T-helper 2 cell treated with Interferon-gamma antibody and Interleukin-4, amounts not matched to agents 100 ng/mL and 5 ng/mL, for 36 hours (primary cell): ENCODE measurements around the gene BRMS1L. TPM values are rescaled to one million over a fixed set of nuclear protein-coding genes. Genes with fewer than 3 reads are reported as not detected.
"Not testable (repeated sequence)": the region's sequence is repeated elsewhere in the genome, so short reads cannot be mapped to it uniquely, and the experiment has no call there.

Experiments
- intact Hi-C: fragments of 100-400 bp; cut with micrococcal nuclease; formaldehyde crosslinking; loops from one replicate; pipeline ENCODE4 v1.15.1; 2023
- total RNA-seq: library from RNA; stranded (reverse); gene quantifications from 2 replicates; pipeline ENCODE4 v1.2.3, GENCODE V29; 2022

The BRMS1L gene, protein sequence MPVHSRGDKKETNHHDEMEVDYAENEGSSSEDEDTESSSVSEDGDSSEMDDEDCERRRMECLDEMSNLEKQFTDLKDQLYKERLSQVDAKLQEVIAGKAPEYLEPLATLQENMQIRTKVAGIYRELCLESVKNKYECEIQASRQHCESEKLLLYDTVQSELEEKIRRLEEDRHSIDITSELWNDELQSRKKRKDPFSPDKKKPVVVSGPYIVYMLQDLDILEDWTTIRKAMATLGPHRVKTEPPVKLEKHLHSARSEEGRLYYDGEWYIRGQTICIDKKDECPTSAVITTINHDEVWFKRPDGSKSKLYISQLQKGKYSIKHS
- total RNA-seq: 4.7 and 5.9 TPM in 2 replicates

DNA sequence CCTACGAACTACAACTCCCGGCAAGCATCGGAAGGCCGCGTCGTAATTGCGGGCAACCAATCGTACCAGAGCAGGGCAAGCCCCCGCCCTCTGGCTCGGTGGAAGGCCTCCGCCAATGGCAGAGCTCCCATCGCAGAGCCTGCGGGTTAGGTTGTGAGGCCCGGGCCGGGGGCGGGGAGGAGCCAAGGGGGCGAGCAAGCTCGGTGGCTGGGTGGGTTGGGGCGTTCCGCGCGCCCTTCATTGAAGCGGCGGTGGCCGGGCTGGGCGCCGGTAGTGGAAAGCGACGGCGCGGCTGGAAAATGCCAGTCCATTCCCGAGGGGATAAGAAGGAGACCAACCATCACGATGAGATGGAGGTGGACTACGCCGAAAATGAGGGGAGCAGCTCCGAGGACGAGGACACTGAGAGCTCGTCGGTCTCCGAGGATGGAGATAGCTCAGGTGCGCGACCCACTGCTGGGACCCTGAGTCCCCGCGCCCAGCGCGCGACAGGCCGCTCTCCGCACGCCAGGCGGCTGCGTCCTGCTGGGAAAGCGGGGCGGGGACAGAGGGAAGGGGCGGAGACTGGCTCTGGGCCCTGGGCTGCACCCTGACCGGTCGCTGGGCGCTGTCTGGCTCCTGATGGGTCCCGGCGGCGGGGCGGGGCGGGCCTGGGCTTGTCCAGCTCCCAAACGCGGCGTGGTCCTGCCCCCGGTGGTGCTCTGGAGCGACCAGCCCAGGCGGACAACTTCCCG lies at the start of gene BRMS1L:
Gene BRMS1L, plus strand, starts transcription at position 121 of the 734 bp plus-strand sequence. Its CDS starts 179 bp downstream, at position 300.
- intact Hi-C loops: loop anchor here (1.0 to 10.0 kb wide), 8 partner anchors 12 to 1364 kb away; partner anchors contain the start of genes BAZ1A, MBIP, PSMA6 and RALGAPA1

DNA sequence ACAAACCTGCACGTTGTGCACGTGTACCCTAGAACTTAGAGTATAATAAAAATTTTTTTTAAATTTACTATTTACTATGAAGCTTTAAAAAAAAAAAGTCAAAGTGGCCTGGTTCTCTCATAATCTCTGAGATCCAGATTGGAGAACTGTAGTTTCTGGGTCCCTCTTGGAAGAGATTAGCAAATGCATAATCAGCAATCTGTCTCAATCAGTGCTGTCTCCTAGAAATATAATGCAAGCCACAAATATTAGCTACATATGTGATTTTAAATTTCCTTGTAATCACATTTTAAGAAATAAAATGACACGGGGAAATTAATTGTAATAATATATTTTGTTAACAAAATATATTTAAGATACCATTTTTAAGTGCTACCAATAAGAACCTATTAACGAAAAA lies 49.3 kb upstream of the BRMS1L start:
- intact Hi-C loops: no loop called here

DNA sequence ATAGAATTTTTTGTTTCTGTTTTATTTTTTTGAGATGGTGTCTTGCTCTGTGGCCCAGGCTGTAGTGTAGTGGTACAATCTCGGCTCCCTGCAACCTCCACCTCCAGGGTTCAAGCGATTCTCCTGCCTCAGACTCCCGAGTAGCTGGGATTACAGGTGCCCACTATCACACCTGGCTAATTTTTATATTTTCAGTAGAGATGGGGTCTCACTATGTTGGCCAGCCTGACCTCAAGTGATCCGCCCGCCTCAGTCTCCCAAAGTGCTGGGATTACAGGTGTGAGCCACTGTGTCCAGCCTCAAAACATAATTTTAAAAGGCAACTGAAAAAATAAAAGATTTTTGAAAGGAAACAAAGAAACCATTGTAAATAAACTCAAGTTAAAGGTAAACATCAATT lies 48.6 kb upstream of the BRMS1L start:
- intact Hi-C loops: not testable (repeated sequence)

DNA sequence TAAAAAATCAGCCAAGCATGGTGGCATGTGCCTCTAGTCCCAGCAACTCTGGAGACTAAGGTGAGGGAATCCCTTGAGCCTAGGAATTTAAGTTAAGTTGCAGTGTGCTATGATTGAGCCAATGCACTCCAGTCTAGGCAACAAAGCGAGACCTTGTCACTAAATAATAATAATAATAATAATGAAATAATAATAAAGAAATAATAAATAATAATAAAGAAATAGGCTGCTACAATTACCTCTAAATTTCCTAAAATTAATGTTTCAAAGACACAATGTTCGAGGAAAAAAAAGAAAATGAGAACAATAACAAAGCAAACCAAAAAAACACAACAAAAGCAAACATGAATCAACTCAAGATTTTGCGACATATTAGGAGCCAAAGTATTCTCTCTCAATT lies 46.8 kb upstream of the BRMS1L start:
- intact Hi-C loops: no loop called here

DNA sequence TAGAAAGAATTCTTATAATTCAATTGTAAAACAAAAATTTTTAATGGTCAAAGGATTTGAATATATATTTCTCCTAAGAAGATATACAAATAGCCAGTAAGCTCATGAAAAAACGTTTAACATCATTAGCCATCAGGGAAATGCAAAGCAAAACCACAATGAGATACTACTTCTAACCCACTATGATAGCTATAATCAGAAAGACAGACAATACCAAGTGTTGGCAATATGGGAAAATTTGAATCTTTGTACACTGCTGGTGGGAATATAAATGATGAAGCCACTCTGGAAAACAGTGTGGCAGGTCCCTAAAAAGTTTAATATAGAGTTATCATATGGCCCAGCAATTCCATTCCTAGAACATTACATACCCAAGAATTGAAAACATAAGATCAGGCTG lies 42.4 kb upstream of the BRMS1L start:
- intact Hi-C loops: no loop called here

DNA sequence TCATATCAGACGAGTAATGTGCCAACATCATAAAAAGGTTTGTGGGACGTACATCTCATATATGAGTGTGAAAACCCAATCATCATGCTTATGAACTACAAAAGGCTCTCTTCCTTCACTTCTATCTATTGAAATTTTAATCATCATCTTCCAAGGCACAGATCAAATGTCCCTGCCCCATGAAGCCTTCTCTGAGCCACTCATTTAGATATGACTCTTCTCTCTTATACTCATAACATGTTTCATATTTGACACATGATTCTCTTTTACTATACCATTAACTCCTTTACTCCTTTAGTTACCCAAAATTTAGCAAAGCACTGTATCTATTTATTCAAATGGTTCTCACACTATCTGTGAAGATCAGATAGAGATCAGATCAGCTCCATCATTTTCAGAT lies 39.3 kb upstream of the BRMS1L start:
- intact Hi-C loops: no loop called here

DNA sequence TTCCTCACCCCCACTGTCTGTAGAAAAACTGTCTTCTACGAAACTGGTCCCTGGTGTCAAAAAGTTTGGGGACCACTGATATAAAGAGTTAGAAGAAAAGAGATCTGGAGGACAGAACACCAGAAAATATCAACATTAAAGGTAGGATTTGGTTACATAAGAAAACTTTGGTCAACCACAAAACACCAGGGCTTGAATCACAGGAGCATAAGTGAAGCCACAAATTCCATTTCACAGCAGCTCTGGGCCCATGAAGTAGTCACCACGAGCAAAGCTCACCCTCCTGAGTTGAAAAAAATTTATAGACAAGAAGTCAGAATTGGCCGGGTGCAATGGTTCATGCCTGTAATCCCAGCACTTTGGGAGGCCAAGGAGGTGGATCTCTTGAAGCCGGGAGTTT lies 36.5 kb upstream of the BRMS1L start:
- intact Hi-C loops: no loop called here

DNA sequence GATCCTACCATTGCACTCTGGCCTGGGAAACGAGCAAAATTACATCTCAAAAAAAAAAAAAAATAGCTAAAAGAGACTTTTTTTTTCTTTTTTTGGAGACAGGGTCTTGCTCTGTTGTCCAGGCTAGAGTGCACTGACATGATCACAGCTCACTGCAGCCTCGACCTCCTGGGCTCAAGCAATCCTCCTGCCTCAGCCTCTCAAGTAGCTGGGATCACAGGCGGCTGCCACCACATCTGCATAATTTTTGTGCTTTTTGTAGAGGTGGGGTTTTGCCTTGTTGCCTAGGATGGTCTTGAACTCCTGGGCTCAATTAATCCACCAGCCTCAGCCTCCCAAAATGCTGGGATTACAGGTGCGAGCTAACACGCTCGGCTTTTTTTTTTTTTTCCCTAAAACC lies 28.3 kb upstream of the BRMS1L start:
- intact Hi-C loops: no loop called here

DNA sequence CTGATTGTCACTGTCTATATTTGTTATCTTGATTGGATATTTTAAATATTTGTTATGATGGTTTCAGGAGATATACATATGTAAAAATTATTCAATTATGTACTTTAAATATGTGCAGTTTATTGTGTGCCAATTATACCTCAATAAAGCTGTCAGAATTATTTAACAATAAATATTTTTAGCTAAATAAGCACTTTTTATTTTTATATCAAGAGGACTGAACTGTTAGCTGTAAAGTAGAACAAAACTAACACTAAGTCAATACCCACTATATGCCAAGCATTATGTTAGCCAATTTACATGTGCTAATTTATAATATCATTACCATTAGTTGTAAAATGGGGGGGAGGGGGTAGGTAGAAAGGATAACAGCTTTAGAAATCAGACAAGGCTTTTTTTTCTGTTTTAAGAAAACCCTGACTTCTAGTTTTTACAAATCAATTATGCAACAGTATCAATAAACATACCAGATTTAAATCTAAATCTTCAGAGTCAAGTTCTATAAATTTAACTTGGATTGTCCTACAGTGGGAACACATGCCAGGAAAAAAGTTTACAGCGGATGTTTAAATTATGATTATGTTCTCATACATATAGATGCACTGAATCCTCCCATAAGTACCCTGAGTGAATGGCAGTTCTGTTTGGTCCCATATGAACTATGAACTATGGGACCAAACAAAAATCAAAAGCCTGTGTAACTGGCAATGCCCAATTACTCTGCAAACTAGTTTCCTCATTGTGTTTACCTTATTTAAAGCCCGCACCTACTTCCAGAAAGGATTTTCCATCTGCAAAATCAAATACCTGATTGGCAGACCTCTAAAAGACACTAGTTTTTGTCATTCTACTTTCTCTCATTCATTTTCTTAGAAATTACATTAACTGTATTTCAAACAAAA lies 19.9 kb upstream of the BRMS1L start:
- intact Hi-C loops: loop anchor here (5.0 to 10.0 kb wide), 5 partner anchors 64 to 1344 kb away; partner anchors contain the start of genes FAM177A1, MBIP and SPTSSA

DNA sequence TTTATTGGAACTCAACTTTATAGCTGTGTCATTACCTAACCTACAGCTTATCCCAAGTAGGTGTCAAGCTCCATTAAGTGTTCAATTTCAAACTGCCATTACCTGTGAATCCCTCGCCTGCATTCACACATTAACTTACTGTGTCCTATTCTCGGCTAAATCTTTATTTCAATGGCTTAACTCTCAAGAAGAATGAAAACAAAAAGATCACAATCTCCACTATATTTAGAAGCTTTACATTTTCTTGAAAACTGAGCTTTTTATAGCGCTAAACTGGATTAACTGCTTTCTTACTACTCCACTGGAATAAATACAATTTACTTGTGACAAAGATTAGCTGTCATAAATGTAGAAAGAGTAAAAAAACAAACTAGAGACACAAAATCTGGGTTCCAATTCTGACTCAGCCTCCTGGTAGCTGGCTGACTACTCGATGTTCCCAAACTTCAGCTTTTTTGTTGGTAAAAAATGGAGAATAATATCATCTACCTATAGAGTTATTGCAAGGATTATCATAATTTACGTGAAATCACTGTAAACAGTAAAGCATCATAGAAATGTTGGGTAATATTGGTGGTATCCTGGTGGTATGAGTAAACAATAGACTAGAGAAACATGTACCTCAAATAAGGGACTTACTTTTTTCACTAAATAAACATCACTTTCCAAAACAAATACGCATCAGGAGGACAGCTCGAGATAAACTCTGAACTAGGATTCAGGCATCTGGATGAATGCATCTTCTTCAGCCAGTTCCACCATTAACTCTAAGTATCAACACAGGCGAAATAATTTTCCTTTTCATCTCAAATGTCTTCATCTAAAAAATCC lies 18.8 kb upstream of the BRMS1L start:
- intact Hi-C loops: loop anchor here (5.0 to 10.0 kb wide), 5 partner anchors 65 to 1345 kb away; partner anchors contain the start of genes FAM177A1, MBIP and SPTSSA

DNA sequence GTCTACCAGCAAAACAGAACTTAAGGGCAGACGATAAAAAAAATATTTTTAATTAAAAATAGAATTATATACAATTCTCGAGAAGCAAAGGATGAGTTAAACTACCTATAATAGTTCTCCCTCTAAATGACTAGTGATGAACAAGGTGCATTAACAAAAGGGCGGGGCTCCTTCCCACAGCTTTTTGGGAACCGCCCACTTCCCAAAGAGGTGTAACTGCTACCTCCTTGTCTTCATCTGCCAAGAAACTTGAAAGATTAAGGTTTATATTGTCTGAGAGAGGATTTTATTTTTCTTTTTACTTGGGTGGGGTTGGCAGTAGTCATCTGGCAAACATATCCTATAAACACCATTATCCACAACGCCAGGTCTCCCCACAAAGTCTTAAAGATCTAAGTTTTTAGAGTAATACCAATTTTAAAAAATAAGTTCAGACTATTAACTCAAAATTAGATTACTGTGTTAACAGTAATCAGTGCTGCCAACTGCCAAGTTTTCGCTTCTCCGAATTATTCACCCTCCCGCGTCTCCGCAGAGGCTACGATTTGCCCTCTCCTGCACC lies 18.0 kb upstream of the BRMS1L start:
- intact Hi-C loops: loop anchor here (2.0 to 10.0 kb wide), 6 partner anchors 66 to 1346 kb away; partner anchors contain the start of genes FAM177A1, MBIP and SPTSSA

DNA sequence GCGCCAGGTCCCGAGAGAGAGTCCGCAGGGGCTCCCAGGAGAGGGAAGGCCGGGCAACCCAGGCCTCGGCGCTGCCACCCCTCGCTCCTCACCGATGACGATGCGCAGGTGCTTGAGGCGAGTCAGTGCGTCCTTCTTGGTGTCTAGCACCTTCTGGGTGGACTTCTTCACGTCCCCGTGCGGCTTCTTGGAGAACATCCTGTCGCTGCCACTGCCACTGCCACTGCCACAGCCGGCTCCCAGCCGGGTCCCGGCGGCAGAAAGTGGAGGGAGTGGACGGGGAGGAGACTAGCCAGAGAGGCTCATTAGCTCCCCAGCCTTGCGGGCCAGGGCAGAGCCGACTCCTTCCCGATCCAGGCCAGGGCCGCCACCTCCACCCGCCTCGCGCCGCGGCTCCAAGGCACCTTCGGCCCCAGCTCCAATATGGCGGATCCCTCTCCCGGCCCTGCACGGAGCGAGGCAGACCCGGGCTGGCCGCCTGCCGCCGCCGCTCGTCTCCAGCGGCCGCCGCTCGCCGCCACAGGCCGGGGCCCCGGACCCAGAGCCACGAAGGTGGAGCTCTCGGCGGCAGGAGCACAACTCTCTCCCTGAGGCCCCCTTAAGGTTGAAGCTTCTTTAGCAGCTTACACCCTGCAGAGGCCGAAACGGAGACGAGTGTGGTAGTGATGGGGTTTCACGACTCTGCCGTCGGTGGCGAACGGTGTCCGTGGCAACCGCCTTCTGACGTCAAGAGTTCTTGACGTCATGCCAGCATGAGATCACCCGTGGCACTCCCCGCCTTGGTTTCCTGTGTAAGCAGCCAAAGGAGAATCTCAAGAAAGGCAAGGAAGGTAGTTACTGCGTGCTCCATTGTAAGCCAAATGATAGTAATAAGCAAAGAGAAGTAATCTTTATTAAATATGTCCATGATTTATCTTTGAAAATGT lies 17.2 kb upstream of the BRMS1L start, which contains the start of gene RALGAPA1:
Gene RALGAPA1, minus strand, starts transcription at position 658 of the 926 bp plus-strand sequence. Its CDS starts 460 bp downstream, at position 198.
- intact Hi-C loops: loop anchor here (1.0 to 10.0 kb wide), 10 partner anchors 17 to 1347 kb away; partner anchors contain the start of genes BRMS1L, FAM177A1, MBIP and PRORP

DNA sequence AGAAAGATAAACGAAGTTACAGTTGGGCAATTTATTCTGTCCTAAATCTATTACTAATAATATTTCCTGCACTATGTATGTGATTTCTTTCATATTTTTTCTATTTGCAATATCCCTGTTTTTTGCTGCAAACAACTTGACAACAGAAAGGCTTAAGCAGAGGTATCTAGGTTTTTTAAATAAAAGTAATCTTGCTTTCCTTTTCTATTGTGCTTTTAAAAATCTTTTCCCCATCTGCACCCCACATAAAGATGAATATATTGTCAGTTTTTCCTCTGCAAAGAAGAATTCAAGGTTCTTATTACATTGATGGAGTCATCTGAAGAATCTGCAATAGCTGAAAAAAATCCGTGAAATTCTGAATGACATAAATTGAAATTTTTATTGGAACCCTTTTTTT lies 16.5 kb upstream of the BRMS1L start:
- intact Hi-C loops: loop anchor here (1.0 to 10.0 kb wide), 10 partner anchors 17 to 1347 kb away; partner anchors contain the start of genes BRMS1L, FAM177A1, MBIP and PRORP

DNA sequence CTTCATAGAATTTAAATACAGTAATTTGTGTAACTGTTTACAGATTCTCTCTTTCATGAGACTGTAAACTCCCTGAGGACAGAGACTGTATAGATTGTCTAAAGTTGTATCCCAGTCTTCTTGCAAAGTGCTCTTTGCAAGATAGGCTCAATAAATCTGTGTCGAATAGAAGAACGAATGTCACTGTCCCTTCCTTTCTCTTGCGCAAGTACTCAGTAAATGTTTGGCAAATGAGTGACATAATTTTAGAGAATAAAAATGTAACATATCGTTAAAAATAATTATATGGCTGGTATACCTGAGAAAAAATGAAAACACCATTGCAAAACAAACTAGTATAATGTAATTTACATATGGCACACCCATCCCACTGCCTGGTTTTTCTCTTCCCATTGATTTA lies 15.2 kb upstream of the BRMS1L start:
- intact Hi-C loops: no loop called here

DNA sequence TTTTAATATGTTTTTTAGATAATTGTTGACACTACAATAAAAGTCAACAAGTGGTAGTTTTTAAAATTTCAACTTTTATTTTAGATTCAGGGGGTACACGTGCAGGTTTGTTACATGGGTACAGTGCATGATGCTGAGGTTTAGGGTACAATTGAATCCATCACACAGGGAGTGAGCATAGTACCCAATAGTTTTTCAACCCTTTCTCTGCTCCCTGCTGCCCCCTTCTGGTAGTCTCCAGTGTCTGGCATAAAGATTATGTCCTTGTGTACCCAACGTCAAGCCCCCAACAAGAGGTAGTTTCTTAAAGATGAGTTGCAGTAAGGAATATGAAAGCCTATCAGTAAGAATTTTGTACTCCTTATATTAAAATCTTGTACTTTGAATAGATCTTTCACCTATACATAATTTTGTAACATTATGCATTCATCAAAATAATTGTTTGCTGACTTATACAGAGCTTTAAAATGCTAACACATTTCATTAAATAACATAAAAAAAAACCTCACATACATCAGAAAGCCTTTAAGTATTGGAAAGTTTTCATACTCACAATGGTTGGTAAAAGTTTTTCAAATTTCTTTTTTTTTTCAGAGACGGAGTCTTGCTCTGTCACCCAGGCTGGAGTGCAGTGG lies 11.7 kb upstream of the BRMS1L start:
- intact Hi-C loops: loop anchor here (1.0 to 5.0 kb wide), 2 partner anchors 12 to 377 kb away; partner anchors contain the start of gene BRMS1L

DNA sequence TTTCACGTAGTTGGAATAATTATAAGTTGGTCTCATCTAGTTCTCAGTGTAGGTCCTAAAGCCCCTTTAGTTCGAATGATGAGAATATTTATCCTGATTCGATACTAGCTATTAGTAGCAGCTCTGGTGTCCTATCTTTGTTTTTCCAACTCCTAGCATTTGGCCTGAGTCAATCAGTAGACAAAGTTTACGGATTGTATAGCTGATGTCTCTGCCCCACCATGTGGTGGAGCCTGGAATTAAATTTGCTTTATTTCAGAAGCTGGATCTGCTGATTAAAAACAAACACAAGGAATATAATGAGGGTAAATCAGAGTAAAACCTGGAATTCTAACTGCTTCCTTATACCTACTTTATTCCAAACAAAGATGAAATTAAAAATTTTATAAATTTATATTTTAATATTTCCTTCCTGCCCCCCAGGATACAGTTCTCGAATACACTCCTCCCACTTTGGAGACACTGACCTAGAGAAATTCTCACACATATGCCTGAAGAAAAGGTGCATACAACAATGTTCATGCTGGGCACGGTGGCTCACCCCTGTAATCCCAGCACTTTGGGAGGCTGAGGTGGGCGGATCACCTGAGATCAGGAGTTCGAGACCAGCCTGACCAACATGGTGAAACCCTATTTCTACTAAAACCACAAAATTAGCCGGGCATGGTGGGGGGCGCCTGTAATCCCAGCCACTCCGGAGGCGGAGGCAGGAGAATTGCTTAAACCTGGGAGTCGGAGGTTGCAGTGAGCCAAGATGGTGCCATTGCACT lies 7.6 kb upstream of the BRMS1L start:
- intact Hi-C loops: loop anchor here (5.0 kb wide), 1 partner anchor 381 kb away; no protein-coding TSS in a partner anchor
